ENCODE data around the gene CAPS.

DNA sequence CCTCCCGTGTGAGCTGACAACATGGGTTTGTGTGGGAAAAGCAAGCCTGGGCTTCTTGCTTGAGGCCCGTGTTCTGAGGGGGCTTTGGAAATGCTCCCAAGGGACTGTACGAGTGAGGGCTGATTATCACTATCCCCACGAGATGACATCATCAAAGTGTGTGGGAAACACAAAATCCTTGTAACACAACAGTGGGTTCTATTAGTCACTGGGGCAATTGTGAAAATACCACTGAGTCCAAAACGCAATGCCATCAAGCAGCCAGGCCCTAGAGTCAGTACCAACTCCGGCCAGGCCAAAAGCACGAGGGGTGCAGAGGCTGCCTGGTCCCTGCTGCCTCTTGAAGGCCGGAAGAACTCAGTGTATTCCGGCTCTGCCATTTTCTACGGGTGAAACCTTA is 29.6 kb downstream of the CAPS start:
- TF ChIP-seq, protein P1, sequence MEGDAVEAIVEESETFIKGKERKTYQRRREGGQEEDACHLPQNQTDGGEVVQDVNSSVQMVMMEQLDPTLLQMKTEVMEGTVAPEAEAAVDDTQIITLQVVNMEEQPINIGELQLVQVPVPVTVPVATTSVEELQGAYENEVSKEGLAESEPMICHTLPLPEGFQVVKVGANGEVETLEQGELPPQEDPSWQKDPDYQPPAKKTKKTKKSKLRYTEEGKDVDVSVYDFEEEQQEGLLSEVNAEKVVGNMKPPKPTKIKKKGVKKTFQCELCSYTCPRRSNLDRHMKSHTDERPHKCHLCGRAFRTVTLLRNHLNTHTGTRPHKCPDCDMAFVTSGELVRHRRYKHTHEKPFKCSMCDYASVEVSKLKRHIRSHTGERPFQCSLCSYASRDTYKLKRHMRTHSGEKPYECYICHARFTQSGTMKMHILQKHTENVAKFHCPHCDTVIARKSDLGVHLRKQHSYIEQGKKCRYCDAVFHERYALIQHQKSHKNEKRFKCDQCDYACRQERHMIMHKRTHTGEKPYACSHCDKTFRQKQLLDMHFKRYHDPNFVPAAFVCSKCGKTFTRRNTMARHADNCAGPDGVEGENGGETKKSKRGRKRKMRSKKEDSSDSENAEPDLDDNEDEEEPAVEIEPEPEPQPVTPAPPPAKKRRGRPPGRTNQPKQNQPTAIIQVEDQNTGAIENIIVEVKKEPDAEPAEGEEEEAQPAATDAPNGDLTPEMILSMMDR (IDR thresholded peaks at IDR 0.05), result no peak
- TF ChIP-seq POLR2A (IDR thresholded peaks at IDR 0.05) (no peak), POLR2AphosphoS5 (IDR thresholded peaks at IDR 0.05) (no peak)
